ENCODE data around the gene TBL2.

TBL2 gene

DNA sequence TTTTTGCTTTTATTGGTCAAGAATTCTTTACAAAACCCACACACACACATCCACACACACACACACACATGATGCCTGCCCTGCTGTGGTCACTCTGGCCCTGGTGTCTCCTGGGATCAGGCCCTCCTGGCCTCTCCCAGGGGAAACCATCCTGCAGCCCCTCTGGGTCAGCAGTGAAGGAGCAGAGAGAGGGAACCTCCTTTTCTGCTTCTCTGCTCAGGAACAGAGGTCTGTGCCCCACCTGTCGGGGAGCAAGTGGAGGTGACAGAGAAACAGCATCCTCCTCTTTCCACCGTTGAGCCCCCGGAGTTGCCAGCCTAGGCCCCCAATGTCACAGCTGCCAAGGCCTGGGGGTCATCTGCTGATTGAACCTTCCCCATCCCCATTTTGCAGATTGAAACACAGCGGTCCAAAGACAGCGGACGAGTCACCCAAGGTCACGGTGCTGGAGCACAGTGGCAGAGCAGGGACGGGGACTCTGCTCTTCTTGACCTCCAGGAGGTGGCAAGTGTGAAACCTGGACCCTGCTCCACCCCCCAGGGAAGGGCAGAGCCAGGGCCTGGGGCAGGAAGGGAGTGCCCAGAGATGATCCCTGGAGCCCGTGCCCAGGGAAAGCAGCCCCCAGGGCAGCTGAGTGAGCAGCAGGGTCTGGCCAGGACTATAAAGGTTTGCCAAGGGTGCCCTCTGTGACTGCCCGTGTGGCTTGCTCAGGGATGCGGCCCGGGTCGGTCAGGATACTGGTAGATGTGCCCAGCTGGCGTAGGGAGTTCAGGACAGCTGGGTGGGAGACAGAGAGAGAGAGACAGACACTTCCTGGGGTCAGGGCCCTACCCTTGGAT is 15.0 kb upstream of the TBL2 start:
- Histone ChIP-seq H3K9me3 (ENCODE audit: control insufficient read depth, insufficient read depth, low read depth, low read length) (no peaks in the 10 kb centered on the region), H3K4me1 (ENCODE audit: control insufficient read depth, insufficient read depth, low read length) (no peaks in the 10 kb centered on the region), H3K27ac (ENCODE audit: extremely low read depth, low read depth, low read length) (no peak overlapping the region), H3K36me3 (ENCODE audit: control insufficient read depth in 2 of 2, insufficient read depth in 1 of 2, low read length in 2 of 2) (no peaks in the 10 kb centered on the region), H3K4me3 (ENCODE audit: low read depth, low read length) (no peak overlapping the region)
- ChIA-PET POLR2A (interaction anchor here (1.4 kb wide), 1 partner anchor 31 kb away, joined by 3 read pairs; the partner anchor contains the start of gene MLXIPL), CTCF (interaction anchor here (0.5 to 1.2 kb wide), 3 partner anchors 11 to 270 kb away, joined by 3 read pairs; no protein-coding TSS in a partner anchor)
- TF ChIP-seq ZNF692 (tag by site-specific recombination; IDR thresholded peaks at IDR 0.05) (no peak), SETDB1 (IDR thresholded peaks at IDR 0.05; ENCODE audit: insufficient read length, low read length) (no peak), ZXDB (tag by site-specific recombination; IDR thresholded peaks at IDR 0.05) (no peak), ZNF202 (tag by site-specific recombination; IDR thresholded peaks at IDR 0.05; ENCODE audit: borderline replicate concordance) (no peak), REST (tag by site-specific recombination; IDR thresholded peaks at IDR 0.05) (no peak), ZNF24 (tag by site-specific recombination; IDR thresholded peaks at IDR 0.05) (no peak), KLF10 (tag by site-specific recombination; IDR thresholded peaks at IDR 0.05) (no peak), ZNF837 (tag by site-specific recombination; IDR thresholded peaks at IDR 0.05) (no peak), GLI4 (tag by site-specific recombination; IDR thresholded peaks at IDR 0.05) (no peak), ZNF843 (tag by site-specific recombination; IDR thresholded peaks at IDR 0.05) (no peak)
- TF ChIP-seq, protein P1, sequence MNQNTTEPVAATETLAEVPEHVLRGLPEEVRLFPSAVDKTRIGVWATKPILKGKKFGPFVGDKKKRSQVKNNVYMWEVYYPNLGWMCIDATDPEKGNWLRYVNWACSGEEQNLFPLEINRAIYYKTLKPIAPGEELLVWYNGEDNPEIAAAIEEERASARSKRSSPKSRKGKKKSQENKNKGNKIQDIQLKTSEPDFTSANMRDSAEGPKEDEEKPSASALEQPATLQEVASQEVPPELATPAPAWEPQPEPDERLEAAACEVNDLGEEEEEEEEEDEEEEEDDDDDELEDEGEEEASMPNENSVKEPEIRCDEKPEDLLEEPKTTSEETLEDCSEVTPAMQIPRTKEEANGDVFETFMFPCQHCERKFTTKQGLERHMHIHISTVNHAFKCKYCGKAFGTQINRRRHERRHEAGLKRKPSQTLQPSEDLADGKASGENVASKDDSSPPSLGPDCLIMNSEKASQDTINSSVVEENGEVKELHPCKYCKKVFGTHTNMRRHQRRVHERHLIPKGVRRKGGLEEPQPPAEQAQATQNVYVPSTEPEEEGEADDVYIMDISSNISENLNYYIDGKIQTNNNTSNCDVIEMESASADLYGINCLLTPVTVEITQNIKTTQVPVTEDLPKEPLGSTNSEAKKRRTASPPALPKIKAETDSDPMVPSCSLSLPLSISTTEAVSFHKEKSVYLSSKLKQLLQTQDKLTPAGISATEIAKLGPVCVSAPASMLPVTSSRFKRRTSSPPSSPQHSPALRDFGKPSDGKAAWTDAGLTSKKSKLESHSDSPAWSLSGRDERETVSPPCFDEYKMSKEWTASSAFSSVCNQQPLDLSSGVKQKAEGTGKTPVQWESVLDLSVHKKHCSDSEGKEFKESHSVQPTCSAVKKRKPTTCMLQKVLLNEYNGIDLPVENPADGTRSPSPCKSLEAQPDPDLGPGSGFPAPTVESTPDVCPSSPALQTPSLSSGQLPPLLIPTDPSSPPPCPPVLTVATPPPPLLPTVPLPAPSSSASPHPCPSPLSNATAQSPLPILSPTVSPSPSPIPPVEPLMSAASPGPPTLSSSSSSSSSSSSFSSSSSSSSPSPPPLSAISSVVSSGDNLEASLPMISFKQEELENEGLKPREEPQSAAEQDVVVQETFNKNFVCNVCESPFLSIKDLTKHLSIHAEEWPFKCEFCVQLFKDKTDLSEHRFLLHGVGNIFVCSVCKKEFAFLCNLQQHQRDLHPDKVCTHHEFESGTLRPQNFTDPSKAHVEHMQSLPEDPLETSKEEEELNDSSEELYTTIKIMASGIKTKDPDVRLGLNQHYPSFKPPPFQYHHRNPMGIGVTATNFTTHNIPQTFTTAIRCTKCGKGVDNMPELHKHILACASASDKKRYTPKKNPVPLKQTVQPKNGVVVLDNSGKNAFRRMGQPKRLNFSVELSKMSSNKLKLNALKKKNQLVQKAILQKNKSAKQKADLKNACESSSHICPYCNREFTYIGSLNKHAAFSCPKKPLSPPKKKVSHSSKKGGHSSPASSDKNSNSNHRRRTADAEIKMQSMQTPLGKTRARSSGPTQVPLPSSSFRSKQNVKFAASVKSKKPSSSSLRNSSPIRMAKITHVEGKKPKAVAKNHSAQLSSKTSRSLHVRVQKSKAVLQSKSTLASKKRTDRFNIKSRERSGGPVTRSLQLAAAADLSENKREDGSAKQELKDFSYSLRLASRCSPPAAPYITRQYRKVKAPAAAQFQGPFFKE (tag by site-specific recombination; IDR thresholded peaks at IDR 0.05; ENCODE audit: borderline replicate concordance) = no peak
- TF ChIP-seq, protein P2, sequence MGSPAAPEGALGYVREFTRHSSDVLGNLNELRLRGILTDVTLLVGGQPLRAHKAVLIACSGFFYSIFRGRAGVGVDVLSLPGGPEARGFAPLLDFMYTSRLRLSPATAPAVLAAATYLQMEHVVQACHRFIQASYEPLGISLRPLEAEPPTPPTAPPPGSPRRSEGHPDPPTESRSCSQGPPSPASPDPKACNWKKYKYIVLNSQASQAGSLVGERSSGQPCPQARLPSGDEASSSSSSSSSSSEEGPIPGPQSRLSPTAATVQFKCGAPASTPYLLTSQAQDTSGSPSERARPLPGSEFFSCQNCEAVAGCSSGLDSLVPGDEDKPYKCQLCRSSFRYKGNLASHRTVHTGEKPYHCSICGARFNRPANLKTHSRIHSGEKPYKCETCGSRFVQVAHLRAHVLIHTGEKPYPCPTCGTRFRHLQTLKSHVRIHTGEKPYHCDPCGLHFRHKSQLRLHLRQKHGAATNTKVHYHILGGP (tag by site-specific recombination; IDR thresholded peaks at IDR 0.05) = no peak
